ENCODE data around the gene NOC3L. TPM values are rescaled to one million over a fixed set of nuclear protein-coding genes. Genes with fewer than 3 reads are reported as not detected.

NOC3L gene
- polyA plus RNA-seq, 3 donors, result 2.4 to 3.0 (median 2.7) TPM

DNA sequence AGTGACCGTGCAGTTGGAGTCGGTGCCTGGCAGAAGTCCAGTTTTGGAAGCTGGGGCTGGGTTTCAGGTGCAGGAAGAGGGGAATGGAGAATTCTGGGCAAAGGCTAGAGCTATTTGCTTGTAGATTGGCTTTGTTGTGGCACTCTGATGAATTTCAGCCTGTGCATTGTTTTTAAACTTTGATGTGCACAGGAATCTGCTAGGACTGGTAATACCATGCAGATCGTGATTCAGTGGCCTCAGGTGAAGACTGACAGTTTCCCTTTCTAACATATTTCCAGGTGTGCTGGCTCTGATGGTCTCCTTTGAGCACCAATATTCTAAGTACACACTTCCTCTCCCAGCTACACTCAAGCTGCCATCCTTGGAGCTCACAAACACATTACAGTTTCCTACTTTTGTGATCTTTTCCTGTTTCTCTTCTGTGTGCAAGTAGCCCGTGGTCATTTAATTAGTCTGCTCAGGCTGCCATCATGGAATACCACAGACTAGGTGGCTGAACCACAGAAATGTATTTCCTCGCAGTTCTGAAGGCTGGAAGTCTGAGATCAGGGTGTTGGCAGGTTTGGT is 55.6 kb downstream of the NOC3L start:
- no peaks in the 10 kb centered on the region for H3K36me3 ChIP-seq (replicated peaks in 1 of 2; ENCODE audit: control insufficient read depth in 1 of 2, insufficient read depth in 2 of 2, low read length in 2 of 2)
- no peaks in the 10 kb centered on the region for H3K79me2 ChIP-seq (ENCODE audit: insufficient read depth, low read length)
- DNase-seq, result no peak
- intact Hi-C loops (cut with micrococcal nuclease), result no loop called here
- H3K4me1 ChIP-seq (ENCODE audit: control insufficient read depth in 1 of 2, insufficient read depth in 2 of 2, low read length in 2 of 2), result no peaks in the 10 kb centered on the region
- H4K20me1 ChIP-seq (ENCODE audit: insufficient read depth, low read length), result no peaks in the 10 kb centered on the region
- WGBS (ENCODE audit: insufficient coverage), result 6% methylated on average over 4 of the region's 5 CpGs
- TF ChIP-seq, protein P1, sequence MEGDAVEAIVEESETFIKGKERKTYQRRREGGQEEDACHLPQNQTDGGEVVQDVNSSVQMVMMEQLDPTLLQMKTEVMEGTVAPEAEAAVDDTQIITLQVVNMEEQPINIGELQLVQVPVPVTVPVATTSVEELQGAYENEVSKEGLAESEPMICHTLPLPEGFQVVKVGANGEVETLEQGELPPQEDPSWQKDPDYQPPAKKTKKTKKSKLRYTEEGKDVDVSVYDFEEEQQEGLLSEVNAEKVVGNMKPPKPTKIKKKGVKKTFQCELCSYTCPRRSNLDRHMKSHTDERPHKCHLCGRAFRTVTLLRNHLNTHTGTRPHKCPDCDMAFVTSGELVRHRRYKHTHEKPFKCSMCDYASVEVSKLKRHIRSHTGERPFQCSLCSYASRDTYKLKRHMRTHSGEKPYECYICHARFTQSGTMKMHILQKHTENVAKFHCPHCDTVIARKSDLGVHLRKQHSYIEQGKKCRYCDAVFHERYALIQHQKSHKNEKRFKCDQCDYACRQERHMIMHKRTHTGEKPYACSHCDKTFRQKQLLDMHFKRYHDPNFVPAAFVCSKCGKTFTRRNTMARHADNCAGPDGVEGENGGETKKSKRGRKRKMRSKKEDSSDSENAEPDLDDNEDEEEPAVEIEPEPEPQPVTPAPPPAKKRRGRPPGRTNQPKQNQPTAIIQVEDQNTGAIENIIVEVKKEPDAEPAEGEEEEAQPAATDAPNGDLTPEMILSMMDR (IDR thresholded peaks at IDR 0.05), result no peak
- no peaks in the 10 kb centered on the region for H3K9me3 ChIP-seq (replicated peaks in 1 of 2; ENCODE audit: control insufficient read depth in 1 of 2, insufficient read depth in 1 of 2, low read length in 2 of 2)
- H3K36me3 Mint-ChIP-seq, result no peaks in the 10 kb centered on the region
- no peak overlapping the region for H3K4me2 ChIP-seq (replicated peaks; ENCODE audit: extremely low read depth, low read length, poor library complexity, severe bottlenecking)
- no peak overlapping the region for H3K4me3 ChIP-seq (replicated peaks in 1 of 3; ENCODE audit: low read depth in 2 of 3, low read length in 3 of 3)
- H3K9ac ChIP-seq (ENCODE audit: insufficient read depth, low read length, poor library complexity, severe bottlenecking), result no peak overlapping the region
- no peak overlapping the region for H3K27ac ChIP-seq (ENCODE audit: low read depth in 1 of 2, low read length in 2 of 2)
- no peak overlapping the region for H2AFZ ChIP-seq (ENCODE audit: insufficient read depth, low read depth, low read length, poor library complexity, severe bottlenecking)
- no peaks in the 10 kb centered on the region for H3K9me3 Mint-ChIP-seq
- peaks cover 8 to 35% (median 21%) of the 10 kb centered on the region in 3 donors for H3K27me3 Mint-ChIP-seq (ENCODE audit: low read depth in 3 of 3)
- H3K27ac Mint-ChIP-seq, result peak overlapping the region in 1 of 7 donors; percentile 8
- H3K27me3 ChIP-seq (ENCODE audit: control insufficient read depth in 2 of 2, insufficient read depth in 2 of 2, low read length in 2 of 2), result peaks cover 11 to 26% of the 10 kb centered on the region in 2 donors
- H3K4me3 Mint-ChIP-seq, result peak overlapping the region in 1 of 2 donors; percentile 50
- H3K4me1 Mint-ChIP-seq, result peaks cover 1% of the 10 kb centered on the region

DNA sequence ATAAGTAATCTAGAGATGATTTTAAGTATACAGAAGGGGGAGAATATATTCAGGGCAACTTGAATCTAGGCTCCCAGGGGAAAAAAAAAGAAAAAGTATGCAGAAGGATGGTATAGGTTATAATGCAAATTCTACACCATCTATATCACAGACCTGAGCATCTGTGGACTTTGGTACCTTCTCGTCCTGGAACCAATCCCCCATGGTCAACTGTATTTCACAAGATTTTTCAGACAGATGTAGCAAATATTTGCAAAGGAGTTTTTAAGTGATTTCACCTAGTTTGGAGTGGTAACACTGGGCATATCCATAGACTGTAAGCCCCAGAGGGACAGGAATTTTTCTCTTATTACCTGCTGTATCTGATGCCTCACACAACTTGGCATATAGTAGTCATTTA is 58.8 kb downstream of the NOC3L start:
- Histone ChIP-seq H3K4me2 (replicated peaks; ENCODE audit: extremely low read depth, low read length, poor library complexity, severe bottlenecking) (no peak overlapping the region), H3K36me3 (replicated peaks in 1 of 2; ENCODE audit: control insufficient read depth in 1 of 2, insufficient read depth in 2 of 2, low read length in 2 of 2) (no peaks in the 10 kb centered on the region), H3K9me3 (replicated peaks in 1 of 2; ENCODE audit: control insufficient read depth in 1 of 2, insufficient read depth in 1 of 2, low read length in 2 of 2) (no peaks in the 10 kb centered on the region), H3K4me3 (replicated peaks in 1 of 3; ENCODE audit: low read depth in 2 of 3, low read length in 3 of 3) (no peak overlapping the region), H3K4me1 (ENCODE audit: control insufficient read depth in 1 of 2, insufficient read depth in 2 of 2, low read length in 2 of 2) (no peaks in the 10 kb centered on the region), H3K27me3 (ENCODE audit: control insufficient read depth in 2 of 2, insufficient read depth in 2 of 2, low read length in 2 of 2) (peaks cover 20 to 39% of the 10 kb centered on the region in 2 donors), H3K79me2 (ENCODE audit: insufficient read depth, low read length) (no peaks in the 10 kb centered on the region), H4K20me1 (ENCODE audit: insufficient read depth, low read length) (no peaks in the 10 kb centered on the region), H3K9ac (ENCODE audit: insufficient read depth, low read length, poor library complexity, severe bottlenecking) (no peak overlapping the region), H2AFZ (ENCODE audit: insufficient read depth, low read depth, low read length, poor library complexity, severe bottlenecking) (no peak overlapping the region), H3K27ac (ENCODE audit: low read depth in 1 of 2, low read length in 2 of 2) (no peak overlapping the region)
- Mint-ChIP-seq H3K4me3 (no peak overlapping the region), H3K27ac (no peak overlapping the region), H3K9me3 (no peaks in the 10 kb centered on the region), H3K27me3 (ENCODE audit: low read depth in 3 of 3) (peaks cover 17 to 48% (median 19%) of the 10 kb centered on the region in 3 donors), H3K4me1 (peaks cover 1% of the 10 kb centered on the region), H3K36me3 (no peaks in the 10 kb centered on the region)
- TF ChIP-seq, protein P1 (IDR thresholded peaks at IDR 0.05), result no peak
- intact Hi-C loops (cut with micrococcal nuclease), result no loop called here
- no CpG with 5 or more reads among the region's 1 CpG for WGBS (ENCODE audit: insufficient coverage)
- DNase-seq, result no peak

All from CD14-positive monocyte (primary cell).